ENCODE results near the gene VPS50. TPM values are rescaled to one million over a fixed set of nuclear protein-coding genes. Genes with fewer than 3 reads are reported as not detected.

The VPS50 gene
- total RNA-seq, 4 donors from 2014 or later: 14.8 to 25.7 (median 18.9) TPM

DNA sequence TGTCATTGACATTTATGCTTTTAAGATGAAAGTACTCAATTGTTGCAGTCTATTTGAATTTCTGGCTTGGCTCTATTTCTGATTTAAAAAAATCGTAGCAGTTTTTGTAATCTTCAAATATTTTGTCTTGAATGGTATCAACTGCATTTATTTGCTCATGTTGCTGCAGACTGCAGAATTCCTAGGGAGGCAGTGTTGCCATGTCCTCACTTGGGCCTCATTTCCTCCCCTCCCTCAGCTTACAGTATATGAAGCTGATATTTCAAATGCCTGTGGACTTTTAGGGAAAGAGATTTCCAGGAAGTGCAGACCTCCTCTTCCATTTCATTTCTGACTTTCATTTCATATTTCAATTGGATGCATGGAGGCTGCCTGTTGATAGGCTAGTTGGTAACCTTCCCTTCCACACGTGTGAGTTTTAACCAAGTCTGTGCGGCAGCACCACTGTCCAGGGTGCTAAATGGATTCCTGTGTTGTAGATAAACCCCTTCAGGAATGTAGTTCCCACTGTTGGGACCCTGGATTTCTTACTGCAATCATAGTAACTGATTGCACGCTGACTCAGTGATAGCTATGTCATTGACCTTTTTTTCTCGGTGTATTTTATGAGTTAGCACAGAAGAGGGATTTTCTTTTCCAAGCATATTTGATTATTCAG, 17.5 kb downstream of the VPS50 start:
- H3K4me1 ChIP-seq: peaks cover 0 to 5% (median 2%) of the 10 kb centered on the region in 4 donors
- H3K9me3 ChIP-seq: no peaks in the 10 kb centered on the region
- peaks cover 0 to 9% (median 0%) of the 10 kb centered on the region in 4 donors for H3K36me3 ChIP-seq
- H3K4me3 ChIP-seq: no peak overlapping the region
- DNase-seq (ENCODE audit: extremely low spot score): no peak
- intact Hi-C loops (cut with DNase I): no loop called here
- H3K27ac ChIP-seq (replicated peaks in 1 of 4): no peak overlapping the region
- no peaks in the 10 kb centered on the region for H3K27me3 ChIP-seq
- WGBS: 75% methylated on average over 5 of the region's 5 CpGs
- TF ChIP-seq EP300 (IDR thresholded peaks at IDR 0.05): no peak
- TF ChIP-seq POLR2AphosphoS5 (IDR thresholded peaks at IDR 0.05): no peak
- TF ChIP-seq POLR2A (IDR thresholded peaks at IDR 0.05; ENCODE audit: low read depth): no peak
- TF ChIP-seq, protein P1, sequence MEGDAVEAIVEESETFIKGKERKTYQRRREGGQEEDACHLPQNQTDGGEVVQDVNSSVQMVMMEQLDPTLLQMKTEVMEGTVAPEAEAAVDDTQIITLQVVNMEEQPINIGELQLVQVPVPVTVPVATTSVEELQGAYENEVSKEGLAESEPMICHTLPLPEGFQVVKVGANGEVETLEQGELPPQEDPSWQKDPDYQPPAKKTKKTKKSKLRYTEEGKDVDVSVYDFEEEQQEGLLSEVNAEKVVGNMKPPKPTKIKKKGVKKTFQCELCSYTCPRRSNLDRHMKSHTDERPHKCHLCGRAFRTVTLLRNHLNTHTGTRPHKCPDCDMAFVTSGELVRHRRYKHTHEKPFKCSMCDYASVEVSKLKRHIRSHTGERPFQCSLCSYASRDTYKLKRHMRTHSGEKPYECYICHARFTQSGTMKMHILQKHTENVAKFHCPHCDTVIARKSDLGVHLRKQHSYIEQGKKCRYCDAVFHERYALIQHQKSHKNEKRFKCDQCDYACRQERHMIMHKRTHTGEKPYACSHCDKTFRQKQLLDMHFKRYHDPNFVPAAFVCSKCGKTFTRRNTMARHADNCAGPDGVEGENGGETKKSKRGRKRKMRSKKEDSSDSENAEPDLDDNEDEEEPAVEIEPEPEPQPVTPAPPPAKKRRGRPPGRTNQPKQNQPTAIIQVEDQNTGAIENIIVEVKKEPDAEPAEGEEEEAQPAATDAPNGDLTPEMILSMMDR (IDR thresholded peaks at IDR 0.05): no peak

DNA sequence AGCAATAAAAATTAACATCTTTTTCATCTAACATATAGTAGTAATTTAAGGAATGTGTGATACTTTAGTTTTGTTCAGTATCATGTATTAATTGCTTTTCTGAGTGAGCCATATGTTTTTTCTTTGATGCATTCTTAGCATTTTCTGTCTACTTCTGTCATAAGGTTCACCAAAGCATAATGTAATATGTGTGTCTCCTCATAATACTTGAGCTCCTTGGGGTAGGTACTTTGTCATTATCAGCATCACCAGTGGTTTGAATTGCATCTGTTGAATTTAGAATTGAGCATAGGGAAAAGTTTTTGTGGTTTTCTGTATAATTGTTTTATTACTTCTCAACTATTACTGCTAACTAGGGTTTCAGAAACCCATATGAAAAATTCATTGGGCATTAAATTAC, 26.5 kb downstream of the VPS50 start:
- no peaks in the 10 kb centered on the region for H3K9me3 ChIP-seq
- peaks cover 0 to 43% (median 19%) of the 10 kb centered on the region in 4 donors for H3K36me3 ChIP-seq
- H3K4me1 ChIP-seq: no peaks in the 10 kb centered on the region
- H3K27me3 ChIP-seq: no peaks in the 10 kb centered on the region
- DNase-seq (ENCODE audit: extremely low spot score): no peak
- no peak overlapping the region for H3K27ac ChIP-seq (replicated peaks in 1 of 4)
- no peak for TF ChIP-seq POLR2AphosphoS5 (IDR thresholded peaks at IDR 0.05)
- TF ChIP-seq, protein P1 (IDR thresholded peaks at IDR 0.05): no peak
- TF ChIP-seq POLR2A (IDR thresholded peaks at IDR 0.05; ENCODE audit: low read depth): no peak
- TF ChIP-seq EP300 (IDR thresholded peaks at IDR 0.05): no peak
- H3K4me3 ChIP-seq: no peak overlapping the region
- intact Hi-C loops (cut with DNase I): no loop called here

DNA sequence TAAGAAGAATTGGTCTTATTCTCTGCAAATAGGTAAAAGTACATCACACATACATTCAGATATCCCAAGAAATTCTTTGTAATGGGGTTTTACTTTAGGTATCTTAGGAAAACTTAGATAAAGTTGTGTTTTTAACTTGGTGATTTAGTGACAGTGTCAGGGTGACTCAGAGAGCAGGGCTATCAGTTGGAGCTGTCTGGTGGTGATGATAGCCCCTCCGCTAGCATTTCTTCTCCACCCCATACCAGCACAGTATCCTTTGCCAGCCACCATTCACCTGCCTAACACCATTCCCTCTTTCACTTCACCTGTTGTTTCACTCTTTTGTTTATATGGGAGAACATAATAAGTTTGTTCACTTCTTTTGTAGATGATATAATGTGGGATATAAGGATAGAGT, 30.4 kb downstream of the VPS50 start:
- H3K36me3 ChIP-seq: peaks cover 0 to 38% (median 18%) of the 10 kb centered on the region in 4 donors
- no peaks in the 10 kb centered on the region for H3K9me3 ChIP-seq
- no peak overlapping the region for H3K4me3 ChIP-seq
- WGBS: 94% methylated on average over 1 of the region's 1 CpG
- no peaks in the 10 kb centered on the region for H3K4me1 ChIP-seq
- intact Hi-C loops (cut with DNase I): no loop called here
- DNase-seq (ENCODE audit: extremely low spot score): no peak
- no peaks in the 10 kb centered on the region for H3K27me3 ChIP-seq
- no peak overlapping the region for H3K27ac ChIP-seq (replicated peaks in 1 of 4)
- TF ChIP-seq EP300 (IDR thresholded peaks at IDR 0.05): no peak
- TF ChIP-seq, protein P1 (IDR thresholded peaks at IDR 0.05): no peak
- TF ChIP-seq POLR2A (IDR thresholded peaks at IDR 0.05; ENCODE audit: low read depth): no peak
- TF ChIP-seq POLR2AphosphoS5 (IDR thresholded peaks at IDR 0.05): no peak

DNA sequence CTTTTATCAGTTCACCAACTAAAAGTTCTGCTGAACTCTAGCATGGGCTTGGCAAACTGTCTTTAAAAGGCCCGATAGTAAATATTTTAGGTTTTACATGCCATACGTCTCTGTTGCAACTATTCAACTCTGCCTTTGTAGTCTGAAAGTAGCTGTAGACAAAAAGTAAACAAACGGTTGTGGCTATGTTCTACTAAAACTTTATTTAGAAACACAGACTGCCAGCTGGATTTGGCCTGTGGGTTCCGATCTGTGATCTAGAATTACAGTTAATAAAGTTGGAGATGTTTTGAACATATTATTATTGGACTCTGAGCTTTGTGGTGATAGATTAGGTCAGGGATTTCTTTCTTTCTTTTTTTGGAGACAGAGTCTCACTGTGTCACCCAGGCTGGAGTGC, 33.1 kb downstream of the VPS50 start:
- Histone ChIP-seq H3K4me1 (no peaks in the 10 kb centered on the region), H3K27ac (replicated peaks in 1 of 4) (no peak overlapping the region), H3K27me3 (no peaks in the 10 kb centered on the region), H3K4me3 (no peak overlapping the region), H3K36me3 (peaks cover 0 to 38% (median 11%) of the 10 kb centered on the region in 4 donors), H3K9me3 (no peaks in the 10 kb centered on the region)
- intact Hi-C loops (cut with DNase I): no loop called here
- 84% methylated on average over 4 of the region's 4 CpGs for WGBS
- DNase-seq (ENCODE audit: extremely low spot score): no peak
- TF ChIP-seq EP300 (IDR thresholded peaks at IDR 0.05) (no peak), POLR2A (IDR thresholded peaks at IDR 0.05; ENCODE audit: low read depth) (no peak), POLR2AphosphoS5 (IDR thresholded peaks at IDR 0.05) (no peak)
- TF ChIP-seq, protein P1 (IDR thresholded peaks at IDR 0.05): no peak

DNA sequence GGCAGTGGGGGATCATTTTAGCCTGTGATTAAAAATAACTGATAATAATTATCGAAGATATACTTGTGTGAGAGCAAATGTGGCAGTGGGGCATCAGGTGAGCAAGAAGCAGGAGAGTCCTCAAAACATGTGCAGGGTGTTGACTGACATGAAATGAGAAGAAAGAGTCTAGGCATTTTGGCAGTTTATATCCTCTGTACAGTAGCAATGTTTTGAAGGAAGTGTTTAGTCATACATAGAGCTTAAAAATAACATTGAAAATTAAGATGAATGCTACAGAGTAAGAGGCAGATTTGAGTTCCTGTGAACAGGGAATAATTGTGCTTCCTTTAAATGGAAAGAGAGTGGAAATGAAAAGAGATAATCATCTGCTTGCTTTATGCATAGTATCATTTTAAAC, 47.4 kb downstream of the VPS50 start:
- Histone ChIP-seq H3K36me3 (peaks cover 17 to 48% (median 26%) of the 10 kb centered on the region in 4 donors), H3K4me3 (no peak overlapping the region), H3K27ac (replicated peaks in 1 of 4) (no peak overlapping the region), H3K9me3 (no peaks in the 10 kb centered on the region), H3K4me1 (no peaks in the 10 kb centered on the region), H3K27me3 (no peaks in the 10 kb centered on the region)
- TF ChIP-seq, protein P1 (IDR thresholded peaks at IDR 0.05): no peak
- TF ChIP-seq POLR2AphosphoS5 (IDR thresholded peaks at IDR 0.05) (no peak), EP300 (IDR thresholded peaks at IDR 0.05) (no peak), POLR2A (IDR thresholded peaks at IDR 0.05; ENCODE audit: low read depth) (no peak)
- WGBS: 97% methylated on average over 1 of the region's 1 CpG
- intact Hi-C loops (cut with DNase I): no loop called here
- DNase-seq (ENCODE audit: extremely low spot score): no peak

All from esophagus muscularis mucosa (tissue), 4 donors.